Fibroblast of the conjunctiva (primary cell): ENCODE measurements around the gene EIF4B.
"Not testable (repeated sequence)": the region's sequence is repeated elsewhere in the genome, so short reads cannot be mapped to it uniquely, and the experiment has no call there.

ENCODE experiments used
- DNase-seq: peaks from one replicate; pipeline ENCODE4 v3.0.0-alpha.2; 2010; ENCODE audit warnings: low read depth

EIF4B gene, protein sequence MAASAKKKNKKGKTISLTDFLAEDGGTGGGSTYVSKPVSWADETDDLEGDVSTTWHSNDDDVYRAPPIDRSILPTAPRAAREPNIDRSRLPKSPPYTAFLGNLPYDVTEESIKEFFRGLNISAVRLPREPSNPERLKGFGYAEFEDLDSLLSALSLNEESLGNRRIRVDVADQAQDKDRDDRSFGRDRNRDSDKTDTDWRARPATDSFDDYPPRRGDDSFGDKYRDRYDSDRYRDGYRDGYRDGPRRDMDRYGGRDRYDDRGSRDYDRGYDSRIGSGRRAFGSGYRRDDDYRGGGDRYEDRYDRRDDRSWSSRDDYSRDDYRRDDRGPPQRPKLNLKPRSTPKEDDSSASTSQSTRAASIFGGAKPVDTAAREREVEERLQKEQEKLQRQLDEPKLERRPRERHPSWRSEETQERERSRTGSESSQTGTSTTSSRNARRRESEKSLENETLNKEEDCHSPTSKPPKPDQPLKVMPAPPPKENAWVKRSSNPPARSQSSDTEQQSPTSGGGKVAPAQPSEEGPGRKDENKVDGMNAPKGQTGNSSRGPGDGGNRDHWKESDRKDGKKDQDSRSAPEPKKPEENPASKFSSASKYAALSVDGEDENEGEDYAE

DNA sequence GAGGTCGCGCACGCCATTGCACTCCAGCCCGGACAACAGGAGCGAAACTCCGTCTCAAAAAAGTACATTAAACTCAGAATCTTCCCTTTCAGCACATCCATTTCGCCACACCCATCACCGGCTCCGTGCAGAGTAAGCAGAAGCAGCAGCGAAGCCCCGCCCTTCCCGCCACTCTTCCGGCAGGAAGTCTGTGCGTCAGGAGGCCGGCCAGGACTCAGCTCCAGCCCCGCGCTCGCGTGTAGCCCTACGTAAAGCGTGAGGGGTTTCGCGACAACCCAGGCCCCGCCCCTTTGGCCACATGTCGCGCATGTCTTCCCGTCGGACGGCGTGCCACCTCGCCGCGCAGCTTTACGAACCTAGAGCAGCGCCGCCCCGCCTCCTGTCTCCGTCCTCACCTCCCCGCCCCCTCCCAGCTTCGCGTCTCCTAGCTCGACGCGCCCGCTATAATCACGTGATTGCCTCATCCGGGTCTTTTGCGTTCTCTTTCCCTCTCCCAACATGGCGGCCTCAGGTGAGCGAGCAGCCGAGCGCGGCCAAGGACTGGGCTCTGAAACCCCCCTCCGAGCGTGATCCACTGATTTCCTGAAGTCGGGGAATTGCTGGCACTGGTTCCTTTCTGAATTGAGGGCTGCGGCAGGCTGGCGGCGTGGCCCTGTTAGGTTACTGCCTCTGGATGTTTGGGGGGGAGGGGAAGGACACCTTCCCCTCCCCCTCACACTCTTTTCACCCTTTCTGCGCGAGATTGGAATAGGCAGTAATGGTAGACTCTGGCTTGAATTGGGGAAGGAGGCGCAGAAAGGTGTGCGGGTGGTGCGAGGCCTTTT lies at the start of gene EIF4B:
Gene EIF4B, plus strand, starts transcription at position 471 of the 824 bp plus-strand sequence. Its CDS starts 28 bp downstream, at position 499.
- peak; percentile 99 for DNase-seq

DNA sequence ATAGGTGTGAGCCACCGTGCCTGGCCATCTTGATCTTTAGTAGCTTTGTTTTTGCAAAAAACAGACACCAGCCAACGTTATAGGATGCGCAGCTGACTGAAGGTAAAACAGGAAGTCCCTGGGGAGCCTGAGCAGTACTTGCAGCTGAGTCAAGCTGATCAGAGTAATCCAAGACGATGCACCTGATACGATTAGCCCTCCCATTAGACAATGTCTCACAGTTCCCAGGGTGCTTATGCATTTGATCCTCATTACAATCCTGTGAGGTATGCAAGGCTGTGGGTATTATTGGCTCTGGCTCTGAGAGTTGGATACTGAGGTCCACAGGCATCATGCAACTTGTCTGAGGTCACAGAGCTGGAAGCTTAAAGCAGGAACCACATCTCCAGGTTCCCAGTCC lies 49.3 kb upstream of the EIF4B start:
- DNase-seq, result no peak

DNA sequence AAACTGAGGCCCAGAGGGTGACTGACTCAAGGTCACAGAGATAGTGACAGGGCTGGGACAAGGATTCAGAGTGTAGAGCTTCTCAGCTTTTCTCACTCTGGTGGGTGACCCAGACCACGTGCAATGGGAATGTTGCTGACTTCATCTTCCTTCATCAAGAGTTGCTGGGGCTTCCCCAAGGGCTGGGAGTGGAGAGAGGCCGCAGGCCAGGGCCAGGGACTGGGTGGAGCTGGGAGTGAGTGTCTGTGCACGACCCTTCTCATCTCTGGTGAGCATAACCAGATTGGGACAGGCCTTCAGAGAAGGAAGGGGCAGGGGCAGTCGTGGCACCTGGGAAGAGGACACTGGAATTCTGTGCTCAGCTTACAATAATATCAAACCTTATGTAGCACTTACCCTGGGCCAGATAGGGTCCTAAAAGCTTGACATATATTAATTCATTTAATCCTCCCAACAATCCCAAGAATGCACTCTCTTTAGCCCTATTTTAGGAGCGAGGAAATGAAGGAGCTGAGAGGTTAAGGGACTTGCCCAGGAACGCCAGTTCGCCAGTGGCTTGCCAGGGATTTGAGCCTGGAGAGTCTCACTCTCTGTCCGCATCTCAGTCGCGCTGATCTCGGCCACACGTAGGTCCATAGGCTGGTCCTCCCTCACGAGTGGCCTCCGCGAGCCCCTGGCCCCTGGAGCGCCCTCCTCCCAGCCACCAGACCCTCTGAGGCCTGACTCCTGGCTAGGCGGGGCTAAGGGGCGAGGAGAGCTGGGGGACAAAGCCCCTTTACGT lies 41.5 kb upstream of the EIF4B start:
- no peak for DNase-seq

DNA sequence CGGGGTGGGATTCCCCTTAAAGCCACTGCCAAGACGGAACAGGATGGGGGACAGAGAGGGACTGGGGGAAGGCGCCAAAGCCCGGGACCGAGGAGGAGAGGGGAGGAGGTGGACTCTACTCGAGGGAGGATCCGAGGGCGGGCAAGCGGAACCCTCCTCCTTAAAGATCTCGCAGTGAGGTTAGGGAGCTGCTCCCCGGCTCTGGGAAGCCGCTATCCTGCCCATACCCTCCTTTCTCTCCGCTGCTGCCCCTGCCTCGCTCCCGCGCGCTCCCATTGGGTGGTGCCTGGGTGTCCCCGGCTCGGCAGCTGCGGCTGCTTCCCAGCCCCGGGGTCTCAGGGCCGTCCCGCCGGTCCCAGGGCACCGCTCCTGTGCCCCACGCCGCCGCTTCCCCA lies 40.9 kb upstream of the EIF4B start:
- no peak for DNase-seq

DNA sequence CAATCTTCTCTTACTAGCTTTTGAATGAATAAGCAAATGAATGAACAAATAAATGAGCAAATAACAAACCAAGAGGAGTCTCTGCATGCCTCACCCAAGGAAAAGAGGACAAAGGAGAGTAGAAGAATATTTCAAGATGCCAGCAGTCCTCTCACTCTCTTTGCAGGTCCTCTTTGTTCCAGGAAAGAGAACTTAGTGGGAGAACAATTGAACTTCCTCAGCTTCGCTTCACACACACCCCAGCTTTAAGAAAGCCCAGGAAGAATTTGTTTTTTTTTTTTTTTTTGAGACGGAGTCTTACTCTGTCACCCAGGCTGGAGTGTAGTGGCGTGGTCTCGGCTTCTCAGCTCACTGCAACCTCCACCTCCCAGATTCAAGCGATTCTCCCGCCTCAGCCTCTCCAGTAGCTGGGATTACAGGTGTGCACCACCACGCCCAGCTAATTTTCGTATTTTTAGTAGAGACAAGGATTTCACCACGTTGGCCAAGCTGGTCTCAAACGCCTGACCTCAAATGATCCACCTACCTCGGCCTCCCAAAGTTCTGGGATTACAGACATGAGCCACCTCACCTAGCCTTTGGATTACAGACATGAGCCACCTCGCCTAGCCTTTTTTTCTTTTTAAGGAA lies 37.0 kb upstream of the EIF4B start:
- DNase-seq, result no peak

DNA sequence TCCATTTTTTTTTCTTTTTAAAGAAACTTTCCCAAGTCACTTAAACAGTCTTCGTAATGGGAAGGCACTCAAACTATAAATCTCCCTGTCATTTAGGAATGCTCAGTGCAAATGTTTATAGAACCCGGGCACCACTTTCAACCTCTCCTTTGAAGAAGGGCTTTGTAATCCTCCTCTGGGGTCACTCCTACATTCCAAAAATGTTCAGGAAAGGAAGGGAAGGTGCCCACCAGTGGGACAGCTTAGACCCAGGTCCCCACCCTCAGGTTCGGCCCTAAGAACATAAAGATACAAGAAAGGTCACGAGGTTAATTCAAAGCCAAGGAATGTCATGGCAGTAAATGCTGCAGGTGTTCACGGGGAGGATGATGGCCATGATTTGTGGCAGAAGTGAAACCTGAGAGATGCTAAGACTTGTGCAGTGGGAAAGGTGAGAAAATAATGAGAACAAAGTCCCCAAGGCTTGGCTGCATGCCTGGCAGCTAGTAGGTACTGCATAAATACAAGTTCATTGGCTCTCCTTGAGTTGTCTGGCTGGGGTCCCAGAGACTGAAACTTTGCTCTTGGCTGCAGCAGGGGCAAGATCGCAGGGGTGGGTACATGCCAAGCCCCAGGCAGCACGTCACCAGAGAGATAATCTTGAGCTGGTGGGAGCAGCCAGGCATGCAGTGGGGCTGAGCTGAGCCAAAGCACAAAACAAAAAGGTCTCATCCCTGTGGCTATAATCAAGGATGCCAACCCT lies 36.3 kb upstream of the EIF4B start:
- no peak for DNase-seq

DNA sequence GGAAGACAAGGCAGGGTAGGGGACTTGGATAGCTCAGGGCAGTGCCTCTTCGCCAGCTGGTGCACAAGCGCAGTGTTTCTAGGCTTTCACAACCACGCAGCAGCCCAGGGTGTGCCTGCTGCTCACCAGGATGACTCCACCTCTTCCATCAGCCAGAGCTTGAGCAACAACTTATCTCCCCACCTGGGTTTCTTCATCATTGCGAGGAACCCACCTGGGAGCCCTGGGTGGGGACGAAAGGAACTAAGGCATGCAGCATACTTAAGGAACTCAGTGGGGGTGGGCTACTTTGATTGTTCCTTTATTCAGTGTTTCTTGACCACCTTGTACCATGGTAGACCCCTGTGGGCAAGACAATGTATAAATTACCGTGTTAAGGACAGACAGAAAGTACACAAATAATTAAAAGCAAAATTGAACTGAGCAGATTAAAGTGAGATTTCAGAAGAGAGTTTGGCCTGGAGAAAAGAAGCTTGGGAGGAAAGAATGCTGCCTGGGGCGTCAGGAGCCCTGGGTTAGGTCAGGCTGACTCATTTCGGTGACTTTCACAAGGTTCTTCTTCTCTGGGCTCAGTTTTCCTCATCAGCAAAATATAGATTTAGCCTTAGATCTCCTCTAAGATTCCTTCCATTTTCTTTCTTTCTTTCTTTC lies 34.5 kb upstream of the EIF4B start:
- peak; percentile 10 for DNase-seq

DNA sequence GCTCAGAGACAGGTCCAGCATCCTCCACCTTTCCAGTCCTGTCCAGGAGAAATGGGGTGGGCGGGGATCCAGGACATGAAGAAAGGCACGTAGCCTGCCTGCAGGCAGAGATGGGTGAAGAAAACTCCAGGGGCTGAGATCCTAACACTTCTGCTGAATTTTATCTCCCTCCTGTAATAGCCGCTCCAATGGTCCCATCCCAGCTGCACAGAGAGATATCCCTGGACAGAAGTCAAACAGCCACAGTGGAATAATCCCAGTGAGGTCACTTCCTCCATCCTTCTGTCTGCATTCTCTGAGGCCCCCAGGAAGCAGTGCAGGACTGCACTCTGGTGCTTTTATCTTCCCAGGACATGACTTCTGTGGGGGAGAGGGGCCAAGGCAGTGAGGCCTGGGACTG lies 31.1 kb upstream of the EIF4B start:
- DNase-seq, result no peak

DNA sequence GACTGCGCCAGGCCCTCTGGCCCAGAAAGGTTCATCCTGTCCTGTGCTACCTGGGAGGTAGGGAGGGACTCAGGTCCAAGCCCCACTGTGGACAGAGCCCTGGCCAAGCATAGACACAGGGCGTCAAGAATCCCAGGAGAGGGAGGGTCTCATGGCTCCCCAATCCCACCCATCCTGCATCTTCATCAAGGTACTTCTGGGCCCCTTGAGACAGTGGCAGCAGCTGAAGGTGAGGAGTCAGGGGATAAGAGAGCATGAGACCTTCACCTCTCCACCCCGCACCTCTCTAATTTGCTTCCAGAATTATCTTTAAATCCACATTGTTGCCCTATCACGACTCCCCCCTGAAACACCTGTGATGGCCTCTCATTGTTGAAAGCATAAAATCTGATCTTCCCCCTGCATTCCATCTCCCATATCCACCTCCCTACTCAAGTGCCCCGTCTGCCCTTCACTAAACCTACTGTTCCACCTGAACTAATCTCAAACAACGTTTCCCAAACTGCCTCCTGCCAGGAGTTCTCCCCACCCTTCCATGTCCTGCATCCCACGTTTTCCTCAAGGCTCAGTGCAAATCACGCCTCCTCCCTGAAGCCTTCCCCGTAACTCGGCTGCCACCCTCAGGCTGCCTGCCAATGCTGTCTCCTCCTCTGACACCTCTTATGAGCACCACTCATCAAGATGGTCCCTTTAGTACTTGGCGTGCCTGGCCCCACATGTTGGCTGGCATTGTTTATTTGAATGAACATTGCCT lies 30.3 kb upstream of the EIF4B start:
- DNase-seq, result no peak

DNA sequence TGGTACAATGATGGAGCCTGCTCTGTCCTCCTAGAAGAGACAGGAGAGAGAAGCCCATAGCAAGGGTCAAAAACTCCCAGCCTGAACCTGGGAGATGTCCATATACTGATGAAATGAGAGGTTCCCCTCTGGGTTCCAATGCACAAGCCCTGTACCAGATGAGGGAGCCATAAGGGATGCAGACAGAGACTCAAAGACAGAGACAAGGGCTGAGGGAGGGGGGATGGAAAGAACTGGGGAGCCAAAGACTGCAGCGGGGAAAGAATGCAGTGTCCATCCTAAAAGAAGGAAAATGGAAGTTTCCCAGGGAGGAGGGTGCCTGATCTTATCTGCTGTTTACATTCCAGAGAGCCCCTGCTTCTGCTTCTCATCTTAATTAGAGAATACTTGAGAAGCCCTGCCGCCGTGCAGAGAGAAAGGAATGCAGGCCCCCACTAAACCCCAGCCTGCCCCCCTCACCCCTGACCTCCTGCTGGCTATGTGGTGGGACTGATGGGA lies 29.6 kb upstream of the EIF4B start:
- DNase-seq, result no peak

DNA sequence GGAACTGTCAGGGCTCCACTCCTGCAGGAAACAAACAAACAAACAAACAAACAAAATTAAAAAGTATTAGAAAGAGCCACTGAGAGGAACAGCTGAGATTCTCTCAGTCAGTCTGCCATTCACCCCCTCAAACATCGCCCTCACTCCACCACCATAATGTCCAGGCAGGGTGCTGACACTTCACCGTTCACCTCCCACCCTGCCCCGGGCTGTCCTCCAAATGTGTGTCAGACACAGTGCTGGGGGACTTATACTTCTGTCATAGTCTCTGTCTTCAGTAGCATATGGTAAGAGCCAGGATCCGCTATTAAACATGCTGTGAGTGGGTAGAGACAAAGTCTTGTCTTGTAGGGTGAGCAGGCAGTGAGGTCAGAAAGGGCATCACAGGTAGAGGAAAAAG lies 29.1 kb upstream of the EIF4B start:
- DNase-seq, result no peak

DNA sequence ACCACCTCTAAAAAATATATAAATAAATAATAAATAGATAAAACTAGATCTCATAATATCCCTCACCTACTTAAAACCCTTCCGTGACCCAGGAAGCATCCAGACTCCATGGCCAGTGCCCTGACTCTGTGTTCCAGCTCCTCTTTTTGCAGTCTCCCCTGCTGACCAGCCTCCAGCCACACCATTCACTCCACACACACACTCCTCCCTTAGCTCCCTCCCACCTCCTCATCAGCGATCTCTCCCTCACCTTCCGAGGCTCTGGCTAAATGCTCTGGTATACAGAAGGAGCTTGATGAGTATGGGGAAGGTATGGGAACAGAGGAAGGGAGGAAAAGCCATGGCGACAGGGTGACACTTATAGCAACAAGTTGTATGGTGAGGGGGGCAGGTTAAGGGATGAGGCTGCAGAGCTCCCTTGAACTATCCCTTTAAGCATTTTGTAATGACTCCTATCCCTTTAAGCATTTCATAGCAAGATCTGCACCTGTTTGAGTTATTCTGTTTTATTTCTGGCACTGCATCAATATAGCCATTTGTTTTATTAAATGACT lies 26.1 kb upstream of the EIF4B start:
- no peak for DNase-seq

DNA sequence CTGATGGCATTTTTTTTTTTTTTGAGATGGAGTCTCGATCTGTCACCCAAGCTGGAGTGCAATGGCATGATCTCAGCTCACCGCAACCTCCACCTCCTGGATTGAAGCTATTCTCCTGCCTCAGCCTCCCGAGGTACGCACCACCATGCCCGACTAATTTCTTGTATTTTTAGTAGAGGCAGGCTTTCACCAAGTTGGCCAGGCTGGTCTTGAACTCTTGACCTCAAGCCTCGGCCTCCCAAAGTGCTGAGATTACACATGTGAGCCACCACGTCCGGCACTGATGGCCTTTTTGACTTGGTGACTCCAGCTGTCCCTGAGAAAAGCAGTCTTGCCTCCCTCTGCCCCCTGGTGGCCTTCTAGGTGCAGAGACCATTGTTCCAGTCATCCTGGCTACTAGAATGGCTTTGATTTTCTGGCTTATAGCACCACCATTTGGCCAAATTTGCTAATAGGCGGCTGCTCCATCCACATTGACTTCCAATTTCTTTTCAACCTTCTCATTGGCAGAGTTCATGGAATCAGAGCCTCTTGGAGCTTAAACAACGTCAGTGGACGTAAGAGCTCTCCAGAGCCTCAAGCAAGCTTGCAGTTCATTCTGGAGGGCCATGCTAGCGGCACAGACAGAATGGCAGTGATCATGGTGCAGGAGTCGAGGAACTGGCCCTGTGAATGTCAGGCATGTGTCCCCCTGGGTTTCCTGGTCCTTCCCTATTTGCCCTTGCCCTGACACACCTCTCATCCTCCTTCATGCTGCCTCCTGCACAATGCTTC lies 25.4 kb upstream of the EIF4B start:
- DNase-seq, result peak; percentile 84

DNA sequence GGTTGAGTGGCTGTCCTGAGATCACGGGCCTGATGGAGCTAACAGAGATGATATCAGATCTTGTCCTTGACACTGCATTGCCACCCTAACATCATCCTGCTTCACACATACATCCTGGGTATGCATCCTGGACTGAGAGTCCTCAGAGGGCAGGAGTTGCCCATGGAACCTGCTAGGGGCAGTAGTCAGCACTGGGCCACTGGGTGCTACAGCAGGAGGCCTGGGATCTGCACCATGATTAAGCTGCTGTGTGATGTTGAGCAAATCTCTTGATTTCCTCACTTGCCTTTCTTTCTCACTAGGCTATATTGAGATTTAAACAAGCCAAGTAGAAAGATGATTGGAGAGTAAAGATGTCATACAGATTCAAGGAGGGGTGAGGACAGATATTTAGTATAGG lies 22.1 kb upstream of the EIF4B start:
- no peak for DNase-seq

DNA sequence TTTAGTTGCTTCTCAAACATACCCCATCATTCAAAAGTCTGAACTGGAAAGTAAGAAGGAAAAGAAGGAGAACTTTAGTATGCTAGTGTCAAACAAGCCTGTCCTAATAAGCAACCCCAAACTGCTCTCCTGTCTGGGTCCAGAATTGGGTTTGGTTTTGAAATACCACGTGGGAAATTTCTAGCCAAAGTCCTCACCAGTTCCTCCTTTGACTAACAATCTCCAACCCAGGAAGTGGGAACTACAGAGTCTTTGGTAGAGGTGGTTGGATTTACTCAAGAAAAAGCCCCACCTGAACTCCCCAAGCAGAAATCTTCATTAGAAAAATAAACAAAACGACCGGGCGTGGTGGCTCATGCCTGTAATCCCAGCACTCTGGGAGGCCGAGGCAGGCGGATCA lies 17.4 kb upstream of the EIF4B start:
- DNase-seq, result no peak

DNA sequence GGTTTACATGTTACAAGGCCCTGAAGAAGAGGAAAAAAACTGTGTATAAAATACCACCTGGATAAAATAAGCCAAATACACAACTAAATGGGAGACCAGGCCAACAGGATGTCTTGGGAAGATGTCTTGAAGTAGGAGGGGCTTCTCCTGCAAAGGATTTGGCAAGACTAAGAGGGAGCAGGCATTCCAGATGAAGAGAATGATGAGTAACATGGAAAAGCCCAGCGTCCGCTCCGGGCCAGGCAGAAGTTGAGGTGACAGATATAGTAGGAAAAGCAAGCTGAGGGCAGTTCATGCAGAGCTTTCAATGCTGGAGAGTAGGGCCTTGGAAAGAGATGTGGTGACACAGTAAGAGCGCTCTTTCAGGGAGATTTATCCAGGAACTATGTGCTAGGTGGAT lies 16.1 kb upstream of the EIF4B start:
- no peak for DNase-seq

DNA sequence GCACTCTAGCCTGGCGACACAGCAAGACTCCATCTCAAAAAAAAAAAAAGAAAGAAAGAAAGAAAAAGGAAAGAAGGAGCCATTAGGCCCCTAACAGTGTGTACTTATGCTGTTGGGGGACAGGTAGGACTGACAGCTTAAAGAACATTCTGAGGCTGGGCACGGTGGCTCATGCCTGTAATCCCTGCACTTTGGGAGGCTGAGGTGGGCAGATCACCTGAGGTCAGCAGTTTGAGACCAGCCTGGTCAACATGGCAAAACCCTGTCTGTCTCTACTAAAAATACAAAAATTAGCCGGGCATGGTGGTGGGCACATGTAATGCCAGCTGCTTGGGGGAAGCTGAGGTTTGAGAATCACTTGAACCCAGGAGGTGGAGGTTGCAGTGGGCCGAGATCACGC lies 14.0 kb upstream of the EIF4B start:
- not testable (repeated sequence) for DNase-seq
